HEK293 (cell line): ENCODE measurements around the gene C19orf73.

Source experiments
- BCL6B ChIP-seq: fragments of 450-650 bp; formaldehyde crosslinking; IDR thresholded peaks from 2 replicates; pipeline ENCODE4 v1.5.1; 2017; ENCODE audit warnings: missing biosample characterization, missing genetic modification characterization
- CTCF ChIP-seq: fragments of 450-650 bp; formaldehyde crosslinking; IDR thresholded peaks from 2 replicates; pipeline ENCODE4 v1.5.1; 2016; ENCODE audit warnings: missing biosample characterization, missing genetic modification characterization
- GLI4 ChIP-seq: fragments of 450-650 bp; formaldehyde crosslinking; IDR thresholded peaks from 2 replicates; pipeline ENCODE4 v1.5.1; 2016; ENCODE audit warnings: missing biosample characterization, missing genetic modification characterization
- GLIS2 ChIP-seq: fragments of 450-650 bp; formaldehyde crosslinking; IDR thresholded peaks from 2 replicates; pipeline ENCODE4 v1.5.1; 2016; ENCODE audit warnings: missing biosample characterization, missing genetic modification characterization
- IKZF3 ChIP-seq: fragments of 450-650 bp; IDR thresholded peaks from 2 replicates; pipeline ENCODE4 v1.5.0; 2018; ENCODE audit warnings: missing biosample characterization, mild to moderate bottlenecking, missing genetic modification characterization, moderate library complexity
- KLF1 ChIP-seq: fragments of 450-650 bp; formaldehyde crosslinking; IDR thresholded peaks from 2 replicates; pipeline ENCODE4 v1.5.1; 2016; ENCODE audit warnings: missing biosample characterization, missing genetic modification characterization
- KLF16 ChIP-seq: fragments of 450-650 bp; formaldehyde crosslinking; IDR thresholded peaks from 2 replicates; pipeline ENCODE4 v1.5.1; 2017; ENCODE audit warnings: missing biosample characterization, missing genetic modification characterization
- KLF7 ChIP-seq: fragments of 450-650 bp; formaldehyde crosslinking; IDR thresholded peaks from 2 replicates; pipeline ENCODE4 v1.5.1; 2016; ENCODE audit warnings: missing biosample characterization, missing genetic modification characterization, borderline replicate concordance
- REPIN1 ChIP-seq: fragments of 450-650 bp; formaldehyde crosslinking; IDR thresholded peaks from 2 replicates; pipeline ENCODE4 v1.5.1; 2017; ENCODE audit warnings: missing biosample characterization, missing genetic modification characterization, low read depth
- SALL2 ChIP-seq: fragments of 450-650 bp; formaldehyde crosslinking; IDR thresholded peaks from 2 replicates; pipeline ENCODE4 v1.5.0; 2017; ENCODE audit warnings: missing biosample characterization, mild to moderate bottlenecking, missing genetic modification characterization, borderline replicate concordance
- ZBTB10 ChIP-seq: fragments of 450-650 bp; formaldehyde crosslinking; IDR thresholded peaks from 2 replicates; pipeline ENCODE4 v1.5.1; 2016; ENCODE audit warnings: missing biosample characterization, missing genetic modification characterization
- ZBTB7A ChIP-seq: fragments of 450-650 bp; formaldehyde crosslinking; IDR thresholded peaks from 2 replicates; pipeline ENCODE4 v1.5.1; 2016; ENCODE audit warnings: low read depth, missing biosample characterization, missing genetic modification characterization
- ZBTB8A ChIP-seq: fragments of 450-650 bp; formaldehyde crosslinking; IDR thresholded peaks from 2 replicates; pipeline ENCODE4 v1.5.1; 2016; ENCODE audit warnings: missing biosample characterization, missing genetic modification characterization
- ZFP37 ChIP-seq: fragments of 450-650 bp; formaldehyde crosslinking; IDR thresholded peaks from 2 replicates; pipeline ENCODE4 v1.5.1; 2016; ENCODE audit warnings: missing biosample characterization, missing genetic modification characterization
- ZNF169 ChIP-seq: fragments of 450-650 bp; formaldehyde crosslinking; IDR thresholded peaks from 2 replicates; pipeline ENCODE4 v1.5.1; 2016; ENCODE audit warnings: missing biosample characterization, missing genetic modification characterization
- ZNF2 ChIP-seq: fragments of 450-650 bp; formaldehyde crosslinking; IDR thresholded peaks from 2 replicates; pipeline ENCODE4 v1.5.1; 2016; ENCODE audit warnings: missing biosample characterization, missing genetic modification characterization
- ZNF239 ChIP-seq: fragments of 450-650 bp; formaldehyde crosslinking; IDR thresholded peaks from 2 replicates; pipeline ENCODE4 v1.5.1; 2016; ENCODE audit warnings: missing biosample characterization, missing genetic modification characterization
- ZNF37A ChIP-seq: fragments of 450-650 bp; IDR thresholded peaks from 2 replicates; pipeline ENCODE4 v1.5.1; 2018; ENCODE audit warnings: missing biosample characterization, missing genetic modification characterization
- ZNF426 ChIP-seq: fragments of 450-650 bp; formaldehyde crosslinking; IDR thresholded peaks from 2 replicates; pipeline ENCODE4 v1.5.1; 2017; ENCODE audit warnings: missing biosample characterization, missing genetic modification characterization, mild to moderate bottlenecking, inconsistent platforms, moderate library complexity
- ZNF560 ChIP-seq: fragments of 450-650 bp; formaldehyde crosslinking; IDR thresholded peaks from 2 replicates; pipeline ENCODE4 v1.5.1; 2017; ENCODE audit warnings: missing biosample characterization, missing genetic modification characterization, borderline replicate concordance
- ZNF580 ChIP-seq: fragments of 450-650 bp; formaldehyde crosslinking; IDR thresholded peaks from 2 replicates; pipeline ENCODE4 v1.5.1; 2016; ENCODE audit warnings: missing biosample characterization, missing genetic modification characterization
- ZNF623 ChIP-seq: fragments of 450-650 bp; formaldehyde crosslinking; IDR thresholded peaks from 2 replicates; pipeline ENCODE4 v1.5.1; 2016; ENCODE audit warnings: missing biosample characterization, missing genetic modification characterization
- ZNF704 ChIP-seq: fragments of 450-650 bp; formaldehyde crosslinking; IDR thresholded peaks from 2 replicates; pipeline ENCODE4 v1.5.1; 2016; ENCODE audit warnings: missing biosample characterization, missing genetic modification characterization
- ZSCAN18 ChIP-seq: fragments of 450-650 bp; formaldehyde crosslinking; IDR thresholded peaks from 2 replicates; pipeline ENCODE4 v1.5.1; 2016; ENCODE audit warnings: missing biosample characterization, missing genetic modification characterization
- ZSCAN4 ChIP-seq: fragments of 450-650 bp; formaldehyde crosslinking; IDR thresholded peaks from 2 replicates; pipeline ENCODE4 v1.5.1; 2017; ENCODE audit warnings: missing biosample characterization, missing genetic modification characterization
- ZSCAN5A ChIP-seq: fragments of 450-650 bp; formaldehyde crosslinking; IDR thresholded peaks from 2 replicates; pipeline ENCODE4 v1.5.1; 2016; ENCODE audit warnings: missing biosample characterization, missing genetic modification characterization
- ZXDB ChIP-seq: fragments of 450-650 bp; formaldehyde crosslinking; IDR thresholded peaks from 2 replicates; pipeline ENCODE4 v1.5.1; 2016; ENCODE audit warnings: missing biosample characterization, missing genetic modification characterization

Gene C19orf73

GRCh38 chr19:49118565-49119410 lies at the start of gene C19orf73 (continued):
- TF ChIP-seq ZNF704 (tag by site-specific recombination), result peak; percentile 51; the same call in 1 of the 2 replicates
- peak; percentile 91 for TF ChIP-seq ZBTB10 (tag by site-specific recombination)
- no peak for TF ChIP-seq BCL6B (tag by site-specific recombination)
- no peak for TF ChIP-seq SALL2 (tag by site-specific recombination)
- 0 out of 2 replicates have a peak, but pooled peaks have one; percentile 29 for TF ChIP-seq ZNF623
- TF ChIP-seq KLF7 (tag by site-specific recombination), result peak; percentile 88; the same call in 1 of the 2 replicates
- peak; percentile 46; the same call in 1 of the 2 replicates for TF ChIP-seq ZSCAN4 (tag by site-specific recombination)
- TF ChIP-seq ZNF239, result peak; percentile 30; the same call in 1 of the 2 replicates
- TF ChIP-seq GLIS2 (tag by site-specific recombination), result peak; percentile 58
- TF ChIP-seq ZBTB7A, result peak; percentile 97
- peak; percentile 85 for TF ChIP-seq ZNF580 (tag by site-specific recombination)
- peak; percentile 94 for TF ChIP-seq ZSCAN5A (tag by site-specific recombination)
- TF ChIP-seq IKZF3 (tag by site-specific recombination), result peak; percentile 63
- TF ChIP-seq ZNF560 (tag by site-specific recombination), result no peak
- peak; percentile 87 for TF ChIP-seq ZNF2 (tag by site-specific recombination)
- TF ChIP-seq ZSCAN18 (tag by site-specific recombination), result 0 out of 2 replicates have a peak, but pooled peaks have one; percentile 55
- peak; percentile 78; the same call in 1 of the 2 replicates for TF ChIP-seq ZFP37 (tag by site-specific recombination)
- TF ChIP-seq REPIN1 (tag by site-specific recombination), result peak; percentile 69; the same call in 1 of the 2 replicates
- peak; percentile 95 for TF ChIP-seq ZXDB (tag by site-specific recombination)
- TF ChIP-seq CTCF (tag by site-specific recombination), result peak; percentile 91
- TF ChIP-seq ZNF169 (tag by site-specific recombination), result peak; percentile 89; the same call in 1 of the 2 replicates
- TF ChIP-seq ZNF37A (tag by site-specific recombination), result no peak
- peak; percentile 99 for TF ChIP-seq KLF16 (tag by site-specific recombination)
- no peak for TF ChIP-seq ZNF426 (tag by site-specific recombination)
- peak; percentile 85 for TF ChIP-seq ZBTB8A (tag by site-specific recombination)
- peak; percentile 86; the same call in 1 of the 2 replicates for TF ChIP-seq GLI4 (tag by site-specific recombination)
- peak; percentile 81 for TF ChIP-seq KLF1 (tag by site-specific recombination)
